ENCODE measurements around the gene PPARA.
"Not testable (repeated sequence)": the region's sequence is repeated elsewhere in the genome, so short reads cannot be mapped to it uniquely, and the experiment has no call there.

The PPARA gene

GRCh38 chr22:46137218-46137766 lies 13.0 kb upstream of the PPARA start:
- intact Hi-C loops (cut with DNase I) = no loop called here
- no peak for DNase-seq

- intact Hi-C loops (cut with DNase I) = no loop called here
- DNase-seq = no peak
Observed at GRCh38 chr22:46138058-46138797, 12.1 kb upstream of the PPARA start.

GRCh38 chr22:46139417-46139816 lies 10.9 kb upstream of the PPARA start:
- intact Hi-C loops (cut with DNase I) = not testable (repeated sequence)

DNA sequence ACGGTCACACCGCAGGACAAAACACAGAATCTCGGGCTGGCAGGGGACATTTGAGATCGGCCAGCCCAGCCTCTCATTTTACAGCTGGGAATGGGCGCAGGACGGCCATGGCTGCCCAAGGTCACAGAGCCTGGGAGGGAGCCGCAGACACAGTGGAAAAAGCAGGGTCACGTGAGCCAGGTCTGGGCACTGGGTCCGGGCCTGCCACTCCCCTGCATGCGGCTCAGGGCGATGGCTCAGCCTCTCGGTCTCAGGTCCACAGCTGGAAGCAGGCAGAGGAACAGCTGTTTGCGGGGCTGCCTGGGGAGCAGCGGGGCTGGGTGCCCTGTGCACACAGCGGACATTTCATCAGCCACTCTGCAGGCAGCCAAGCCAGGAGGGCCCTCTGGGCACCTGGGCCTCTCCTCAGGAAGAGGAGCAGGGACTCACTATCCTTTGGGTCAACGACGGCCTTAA lies 10.4 kb upstream of the PPARA start:
- intact Hi-C loops (cut with DNase I) = loop anchor here (10.0 kb wide), 1 partner anchor 105 kb away; no protein-coding TSS in a partner anchor

More at GRCh38 chr22:46139417-46139816, 10.9 kb upstream of the PPARA start:
- DNase-seq = not testable (repeated sequence)

DNA sequence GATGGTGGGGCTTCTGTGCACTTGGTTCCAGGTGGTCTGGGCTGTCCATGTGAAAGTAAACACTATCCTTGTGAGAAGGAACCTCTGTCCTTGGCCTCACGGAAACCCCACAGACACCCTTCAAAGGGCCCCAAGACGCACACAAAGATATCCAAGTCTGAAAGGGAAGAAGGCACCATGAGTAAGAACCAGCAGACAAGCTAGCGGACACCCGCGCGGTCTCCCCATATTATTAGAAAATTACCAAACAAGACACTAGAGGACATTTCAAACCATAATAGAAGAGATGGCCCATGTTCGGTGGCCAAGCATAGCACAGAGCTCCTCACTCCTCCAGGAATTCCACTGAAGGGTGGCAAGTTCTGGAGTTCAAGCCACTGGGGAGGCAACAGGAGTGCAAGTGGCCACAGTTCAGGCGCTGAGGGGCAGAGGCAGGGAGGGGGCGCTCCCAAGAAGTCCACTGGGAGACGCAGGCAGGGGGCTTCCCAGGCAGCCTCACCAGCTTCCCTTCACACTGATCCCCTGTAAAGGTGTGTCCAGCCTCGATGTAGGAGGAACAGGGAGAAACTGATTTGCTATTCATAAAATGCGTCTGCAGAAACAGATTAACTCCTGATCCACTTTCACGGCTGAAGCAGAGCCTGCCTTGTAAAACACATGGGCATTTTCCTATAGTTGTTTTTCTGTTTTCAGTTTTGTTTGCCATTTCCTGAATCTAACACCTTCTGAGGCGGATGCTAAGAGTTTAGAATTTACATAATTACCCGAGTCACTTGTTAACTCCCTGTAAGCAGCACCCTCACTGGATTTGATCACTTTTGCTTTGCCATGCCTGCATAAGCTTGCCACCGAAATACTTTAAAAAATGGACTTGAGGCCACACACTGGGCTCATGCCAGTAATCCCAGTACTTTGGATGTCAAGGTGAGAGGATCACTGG lies 9.1 kb upstream of the PPARA start:
- intact Hi-C loops (cut with DNase I) = loop anchor here (10.0 kb wide), 1 partner anchor 104 kb away; no protein-coding TSS in a partner anchor

More for the DNA sequence above, 10.4 kb upstream of the PPARA start:
- no peak for DNase-seq

GRCh38 chr22:46142548-46143490 lies 7.5 kb upstream of the PPARA start:
- intact Hi-C loops (cut with DNase I) = loop anchor here (10.0 kb wide), 1 partner anchor 102 kb away; no protein-coding TSS in a partner anchor
- DNase-seq = no peak

More for the DNA sequence above, 9.1 kb upstream of the PPARA start:
- DNase-seq = no peak

GRCh38 chr22:46143491-46144147 lies 6.7 kb upstream of the PPARA start:
- intact Hi-C loops (cut with DNase I) = loop anchor here (10.0 kb wide), 1 partner anchor 101 kb away; no protein-coding TSS in a partner anchor
- DNase-seq = no peak

- intact Hi-C loops (cut with DNase I) = loop anchor here (10.0 kb wide), 1 partner anchor 99 kb away; no protein-coding TSS in a partner anchor
- DNase-seq = no peak
Observed at GRCh38 chr22:46145361-46145851, 4.9 kb upstream of the PPARA start.

DNA sequence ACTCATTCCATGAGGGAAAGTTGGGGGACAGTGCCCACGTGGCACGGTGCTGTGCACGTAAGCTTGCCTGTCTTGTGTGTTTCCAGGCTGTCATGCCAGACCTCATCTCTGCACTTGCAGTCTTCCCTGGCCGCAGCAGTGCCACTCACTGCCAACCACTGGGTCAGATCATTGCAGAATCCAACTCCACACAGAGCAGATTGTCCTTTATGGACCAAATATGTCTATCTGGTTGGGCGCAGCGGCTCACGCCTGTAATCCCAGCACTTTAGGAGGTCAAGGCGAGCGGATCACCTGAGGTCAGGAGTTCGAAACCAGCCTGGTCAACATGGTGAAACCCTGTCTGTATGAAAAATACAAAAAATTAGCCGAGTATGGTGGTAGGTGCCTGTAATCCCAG lies 4.4 kb upstream of the PPARA start:
- intact Hi-C loops (cut with DNase I) = loop anchor here (10.0 kb wide), 1 partner anchor 99 kb away; no protein-coding TSS in a partner anchor

DNA sequence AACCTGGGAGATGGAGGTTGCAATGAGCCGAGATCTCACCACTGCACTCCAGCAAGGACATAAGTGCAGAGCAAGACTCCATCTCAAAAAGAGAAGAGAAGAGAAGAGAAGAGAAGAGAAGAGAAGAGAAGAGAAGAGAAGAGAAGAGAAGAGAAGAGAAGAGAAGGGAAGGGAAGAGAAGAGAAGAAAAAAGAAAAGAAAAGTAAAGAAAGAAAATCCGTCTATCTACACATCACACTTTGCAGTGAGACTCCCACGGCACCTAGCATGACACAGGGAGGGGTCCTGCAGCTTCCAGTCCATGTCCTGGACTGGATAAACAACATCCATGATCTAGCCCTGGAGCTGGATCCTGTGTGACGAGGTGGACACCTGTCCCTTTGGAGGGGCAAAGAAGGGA lies 4.0 kb upstream of the PPARA start:
- DNase-seq = no peak
- intact Hi-C loops (cut with DNase I) = loop anchor here (10.0 kb wide), 1 partner anchor 98 kb away; no protein-coding TSS in a partner anchor

More for the DNA sequence above, 4.4 kb upstream of the PPARA start:
- DNase-seq = no peak

GRCh38 chr22:46147061-46147460 lies 3.3 kb upstream of the PPARA start:
- peak in 1 of 42 donors; percentile 28 for DNase-seq
- intact Hi-C loops (cut with DNase I) = loop anchor here (10.0 kb wide), 1 partner anchor 98 kb away; no protein-coding TSS in a partner anchor

- DNase-seq = peak in 5 of 42 donors; percentile 13 to 51 (median 34)
- intact Hi-C loops (cut with DNase I) = loop anchor here (10.0 kb wide), 1 partner anchor 97 kb away; no protein-coding TSS in a partner anchor
Observed at GRCh38 chr22:46147471-46148267, 2.7 kb upstream of the PPARA start.

GRCh38 chr22:46148336-46148735 lies 2.0 kb upstream of the PPARA start:
- intact Hi-C loops (cut with DNase I) = loop anchor here (10.0 kb wide), 1 partner anchor 96 kb away; no protein-coding TSS in a partner anchor
- no peak for DNase-seq

- DNase-seq = peak in 2 of 42 donors; percentile 45 to 52
- intact Hi-C loops (cut with DNase I) = loop anchor here (10.0 kb wide), 1 partner anchor 96 kb away; no protein-coding TSS in a partner anchor
Observed at GRCh38 chr22:46148816-46149511, 1.4 kb upstream of the PPARA start.

DNA sequence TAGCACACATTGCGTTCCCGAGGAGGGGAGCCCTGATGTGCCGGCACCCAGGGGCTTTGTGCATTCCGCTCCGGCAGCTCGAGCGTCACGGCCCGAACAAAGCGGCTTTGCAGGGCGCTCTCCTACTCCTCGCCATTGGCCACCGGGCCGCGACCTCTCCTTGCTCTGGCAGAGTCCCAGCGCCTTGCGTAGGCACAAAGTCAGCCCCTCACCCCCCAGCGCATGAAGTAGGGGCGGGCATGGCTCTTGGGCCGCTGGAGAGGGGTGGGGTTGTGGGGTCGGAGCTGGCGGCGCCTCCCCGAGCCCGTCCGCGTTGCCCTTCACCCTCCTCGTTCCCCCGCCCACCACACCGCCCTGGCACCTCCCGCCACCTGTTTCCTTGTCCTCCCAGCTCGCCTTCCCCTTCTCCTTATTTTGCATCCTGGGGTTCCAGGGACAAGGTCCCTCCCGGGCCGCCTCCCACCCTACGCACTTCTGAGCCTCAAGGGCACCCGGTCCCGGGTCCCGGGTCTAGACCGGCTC lies 753 bp upstream of the PPARA start:
- DNase-seq = peak in 40 of 42 donors; percentile 25 to 82 (median 54)
- intact Hi-C loops (cut with DNase I) = loop anchor here (10.0 kb wide), 1 partner anchor 95 kb away; no protein-coding TSS in a partner anchor

Measured in head of caudate nucleus (tissue), 42 donors.